DMS114 treated with DMSO at 0.1 percent for 48 hours (cell line): Measurements from ENCODE around the gene IFIH1.

Source experiments
- DNase-seq: peaks from one replicate; lab custom pipeline; 2025; ENCODE audit not compliant: unreplicated experiment; lab: John Stamatoyannopoulos, UW

The IFIH1 gene

DNA sequence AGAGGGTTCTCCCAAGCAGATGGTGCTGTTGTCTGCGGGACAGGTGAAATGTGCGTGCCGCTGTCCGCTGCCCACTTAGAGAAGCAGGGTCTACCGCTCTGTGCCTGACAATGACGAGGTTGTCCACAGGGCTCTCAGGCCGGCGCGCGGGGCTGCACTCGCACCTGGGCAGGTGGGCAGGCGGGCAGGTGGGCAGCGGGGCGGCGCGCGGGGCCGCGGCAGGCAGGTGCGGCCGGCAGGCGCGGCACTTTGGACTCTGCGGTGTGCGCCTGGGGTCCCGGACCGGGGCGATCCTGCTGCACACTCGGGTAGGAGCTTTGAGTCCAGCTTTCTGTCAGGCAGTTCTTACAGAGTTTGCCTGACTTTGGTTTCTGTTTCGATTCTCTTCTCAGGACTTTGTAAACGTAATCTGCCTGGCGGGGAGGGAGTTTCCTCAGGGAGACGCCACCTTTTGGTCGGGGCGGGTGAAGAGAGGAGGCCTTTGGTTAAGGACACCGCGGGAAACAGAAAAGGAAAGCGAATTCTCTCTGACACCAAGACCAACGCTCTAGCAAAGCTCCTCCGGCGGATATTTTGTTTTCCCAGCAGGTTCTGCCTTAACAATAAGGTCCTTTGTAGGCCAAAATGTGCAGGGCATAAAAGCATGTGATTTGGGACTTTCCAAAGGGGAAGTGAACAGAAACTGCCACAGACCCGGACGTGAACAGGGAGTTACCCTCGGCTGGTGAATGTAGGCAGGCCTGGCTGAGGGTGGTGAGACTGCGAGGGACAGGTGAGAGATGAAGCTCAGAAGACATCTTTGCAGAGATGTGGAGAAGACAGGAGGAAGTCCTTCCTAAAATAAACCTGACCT lies at the start of gene IFIH1:
Gene IFIH1, minus strand, starts transcription at position 357 of the 853 bp plus-strand sequence. CDS start 377 bp downstream, outside the sequence.
- DNase-seq, result peak; percentile 16

DNA sequence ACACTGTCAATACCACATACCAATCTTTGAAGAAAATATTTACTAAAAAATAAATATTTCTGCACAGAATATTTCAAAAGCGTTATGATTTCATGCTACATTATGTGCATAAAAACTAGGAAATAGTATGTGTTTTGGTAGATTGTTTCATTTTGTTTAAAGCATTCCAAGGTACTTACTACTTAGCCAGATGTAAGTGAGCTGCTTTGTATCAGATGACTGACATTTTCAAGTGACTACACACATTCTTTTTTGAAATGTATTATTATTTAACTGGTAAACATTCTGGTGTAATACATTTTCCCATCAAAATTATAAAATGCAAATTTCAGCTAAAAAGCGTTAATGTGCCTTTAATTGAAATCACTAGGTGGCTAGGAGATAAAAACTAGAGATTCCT lies 46.9 kb upstream of the IFIH1 start:
- DNase-seq, result no peak

DNA sequence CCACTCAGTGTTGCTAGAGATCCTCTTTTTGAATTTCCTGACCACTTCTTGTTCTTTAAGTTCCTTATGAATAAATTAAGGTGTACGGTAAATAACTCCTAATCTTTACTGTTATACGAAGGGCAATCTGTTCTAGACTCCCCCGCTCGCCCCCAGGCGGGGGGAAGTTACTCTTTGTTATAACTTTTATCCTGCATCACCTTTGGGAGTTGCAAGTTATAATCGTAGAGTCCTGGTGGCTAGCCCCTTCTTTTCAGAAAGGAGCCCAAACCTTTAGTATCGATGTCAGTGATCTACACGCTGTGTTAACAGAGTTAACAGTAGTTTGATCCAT lies 26.1 kb upstream of the IFIH1 start:
- DNase-seq, result no peak

DNA sequence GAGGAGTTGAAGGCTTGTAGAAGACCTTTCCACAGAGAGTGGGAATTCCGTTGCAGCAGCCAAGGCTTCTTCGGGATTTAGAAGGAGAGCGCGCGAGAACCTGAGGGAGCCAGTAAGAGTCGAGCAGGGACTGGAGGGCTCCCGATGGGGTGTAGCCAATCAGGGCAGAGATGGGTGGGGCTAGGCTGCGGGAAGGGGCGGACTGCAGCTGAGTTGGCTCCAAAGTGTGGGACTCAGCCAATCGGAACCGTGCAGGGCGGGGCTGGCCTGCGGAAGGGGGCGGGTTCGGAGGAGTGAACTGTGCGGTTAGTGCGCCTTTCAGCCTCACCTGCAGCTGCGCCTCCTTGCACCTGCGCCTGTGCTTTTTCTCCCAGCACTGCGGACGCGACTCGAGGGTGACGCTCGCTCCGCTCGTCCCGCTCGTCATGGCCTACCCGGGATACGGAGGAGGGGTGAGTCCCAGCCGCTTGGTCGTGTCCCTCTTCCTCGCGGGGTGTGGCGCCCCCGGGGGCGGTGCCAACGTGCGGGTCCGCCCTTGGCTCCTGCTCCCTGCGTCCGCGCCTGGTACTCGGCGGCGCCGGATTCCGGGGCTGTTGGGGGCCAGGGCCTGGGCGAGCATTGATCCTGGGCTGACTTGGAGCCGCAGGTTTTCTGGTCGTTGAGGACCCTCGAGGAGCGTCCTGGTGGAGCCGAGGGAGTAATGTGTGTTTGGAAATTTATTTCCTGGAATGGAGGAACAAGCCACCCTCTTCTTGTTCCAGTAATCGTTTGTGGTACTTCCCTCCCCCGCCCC lies 25.5 kb upstream of the IFIH1 start, which contains the start of gene GCA:
Gene GCA, plus strand, starts transcription at position 309 of the 793 bp plus-strand sequence. Its CDS starts 117 bp downstream, at position 426.
- peak; percentile 86 for DNase-seq

DNA sequence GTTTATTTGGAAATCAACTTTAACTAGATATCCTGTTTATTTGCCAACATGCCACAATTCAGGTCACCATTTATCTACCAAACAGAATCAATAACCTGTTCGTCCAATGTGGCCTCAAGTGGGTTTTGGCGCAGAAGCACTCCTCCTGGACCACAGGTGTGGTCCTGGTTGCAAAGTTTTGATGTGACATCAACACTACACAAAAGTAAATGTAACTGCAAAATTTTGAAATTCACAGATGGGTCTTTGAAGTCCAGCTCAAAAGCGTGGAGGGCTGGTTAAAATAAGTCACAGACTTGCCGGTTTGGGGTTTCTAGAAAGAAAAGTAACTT lies 25.0 kb upstream of the IFIH1 start:
- DNase-seq, result no peak

DNA sequence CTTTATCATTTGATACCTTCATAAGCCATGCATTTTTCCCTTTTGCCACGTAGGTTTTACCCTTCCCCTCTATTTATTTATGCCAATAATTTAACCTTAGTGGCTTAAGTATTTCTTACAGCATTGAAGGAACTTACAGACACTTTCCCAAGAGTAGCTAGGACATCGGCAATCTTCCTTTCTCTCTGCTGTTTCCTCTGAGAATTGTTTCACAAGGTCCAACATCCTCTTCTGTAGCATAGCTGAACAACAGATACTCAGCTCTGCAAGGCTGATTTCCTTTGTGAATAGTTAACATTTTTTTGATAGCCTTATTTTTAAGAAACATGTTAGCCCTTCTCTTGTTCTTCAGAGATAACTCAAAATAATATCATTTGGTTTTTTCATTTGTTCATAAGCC lies 24.4 kb upstream of the IFIH1 start:
- DNase-seq, result no peak

DNA sequence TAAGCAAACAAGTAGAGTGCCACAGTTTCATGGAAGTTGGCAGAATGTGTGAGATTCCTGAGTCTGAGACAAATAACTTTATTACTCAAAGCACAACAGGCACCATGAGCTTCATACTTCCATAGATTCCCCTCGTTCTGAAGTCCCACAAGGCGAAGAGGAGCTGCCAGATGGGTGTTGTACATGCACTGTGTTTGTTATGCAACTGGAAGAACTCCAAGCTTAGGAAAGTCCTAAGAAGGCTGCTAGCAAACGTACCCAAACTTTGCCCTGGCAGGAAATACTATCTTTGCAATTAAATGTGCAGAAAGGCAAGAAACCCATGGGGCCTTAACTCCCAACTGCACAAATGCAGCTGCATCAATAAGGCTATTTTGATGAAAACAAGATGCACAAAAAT lies 23.8 kb upstream of the IFIH1 start:
- no peak for DNase-seq

DNA sequence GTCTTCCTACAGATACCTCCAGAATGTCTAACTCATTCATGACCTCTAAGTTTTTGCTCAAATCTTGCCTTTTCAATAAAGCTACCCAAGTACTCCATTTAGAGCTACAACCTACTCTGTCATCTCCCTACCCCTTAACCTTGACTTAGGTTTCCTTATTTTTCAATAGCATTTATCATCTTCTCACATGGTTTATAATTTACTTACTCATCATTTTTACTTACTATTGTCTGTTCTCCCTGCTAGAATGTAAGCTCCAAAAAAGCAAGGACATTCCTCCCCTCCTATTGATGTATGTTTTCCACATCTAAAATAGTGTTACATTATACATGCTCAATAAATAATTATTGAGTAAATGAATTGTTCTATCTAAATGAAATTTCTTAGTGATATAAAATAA lies 22.3 kb upstream of the IFIH1 start:
- no peak for DNase-seq

DNA sequence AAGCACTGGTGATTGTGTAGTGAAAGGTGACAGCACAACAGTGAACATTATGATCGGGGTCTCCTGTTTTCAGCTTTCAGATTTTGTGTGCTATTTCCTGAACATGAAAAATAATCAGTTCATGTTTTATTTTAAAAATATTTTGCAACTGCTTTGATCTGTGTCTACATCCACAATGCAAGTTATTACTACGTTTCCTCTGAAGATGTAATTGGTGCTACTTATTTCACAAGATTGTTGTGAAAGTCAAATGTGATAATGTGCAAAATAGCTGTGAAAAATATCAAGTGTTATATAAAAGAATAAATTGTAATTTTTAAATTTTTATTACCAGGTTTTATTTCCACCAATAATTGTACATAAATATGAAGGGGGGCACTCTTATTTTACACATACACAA lies 19.4 kb upstream of the IFIH1 start:
- no peak for DNase-seq

DNA sequence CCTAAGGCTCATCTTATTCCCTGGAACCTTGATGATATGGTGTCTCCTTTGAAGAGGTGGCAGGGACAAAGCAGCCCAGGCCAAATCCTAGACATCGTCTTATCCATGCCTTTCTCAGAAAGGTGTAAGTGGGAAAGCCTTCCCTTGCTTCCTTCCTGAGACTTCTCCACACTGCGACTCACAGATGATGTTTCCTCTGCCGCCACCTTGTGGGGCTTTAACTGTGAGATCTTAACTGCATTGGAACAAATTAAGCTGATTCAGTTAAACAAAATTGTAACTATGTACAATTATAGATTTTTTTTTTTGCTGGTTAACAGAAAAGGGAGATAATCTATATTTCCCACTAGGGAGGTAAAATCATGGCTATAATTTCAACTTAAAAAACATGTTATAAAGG lies 15.5 kb upstream of the IFIH1 start:
- DNase-seq, result peak; percentile 12

DNA sequence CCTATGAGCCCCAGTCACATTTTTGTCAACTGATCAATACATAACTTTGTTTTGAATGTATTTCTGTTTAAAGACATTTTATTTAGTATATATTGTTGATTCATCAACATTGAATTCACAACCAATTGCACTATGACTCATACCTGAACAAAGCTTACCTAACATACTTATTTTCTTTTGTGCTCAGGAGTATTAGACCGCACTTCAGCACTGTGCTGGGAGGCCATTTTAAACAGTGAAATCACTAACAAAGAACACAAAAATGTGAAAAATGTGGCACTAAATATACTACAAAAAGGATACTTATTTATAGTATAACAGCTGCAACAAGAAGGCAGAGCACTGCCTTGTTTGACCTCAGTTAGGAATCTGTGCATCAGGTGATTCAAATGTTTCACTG lies 12.4 kb upstream of the IFIH1 start:
- DNase-seq, result no peak

DNA sequence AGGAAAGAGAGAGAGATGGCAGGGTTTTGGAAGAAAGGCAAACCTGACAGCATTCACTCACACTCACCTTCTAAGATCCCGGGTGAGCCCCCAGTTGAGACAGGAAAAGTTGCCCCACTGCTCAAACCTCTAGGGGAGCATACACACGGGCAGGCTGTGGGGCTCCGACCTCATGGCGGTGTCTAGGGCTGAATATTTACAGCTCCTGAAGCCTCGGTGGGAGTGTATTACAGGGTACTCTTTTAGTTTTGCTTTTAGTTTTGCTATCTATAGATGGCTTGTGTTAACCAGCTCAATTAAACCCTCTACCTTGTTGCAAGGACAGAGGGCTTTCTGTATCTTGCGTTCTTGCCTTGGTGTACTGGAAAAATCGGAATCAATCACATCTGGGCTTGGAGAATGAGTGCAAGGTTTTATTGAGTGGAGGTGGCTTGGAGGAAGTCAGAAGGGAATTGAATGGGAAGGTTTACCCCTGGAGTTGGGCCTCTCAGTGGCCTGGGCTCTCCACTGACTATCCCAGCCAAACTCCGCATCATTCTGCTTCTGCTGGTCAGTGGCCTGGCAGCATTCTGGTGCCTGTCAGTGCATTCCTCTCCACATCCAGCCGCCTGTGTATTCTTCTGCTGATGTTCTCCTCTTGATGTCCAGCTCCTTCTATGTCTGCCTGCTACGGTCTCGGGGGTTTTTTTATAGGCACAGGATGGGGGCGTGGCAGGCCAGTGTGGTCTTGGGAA lies 10.1 kb upstream of the IFIH1 start:
- DNase-seq, result no peak

DNA sequence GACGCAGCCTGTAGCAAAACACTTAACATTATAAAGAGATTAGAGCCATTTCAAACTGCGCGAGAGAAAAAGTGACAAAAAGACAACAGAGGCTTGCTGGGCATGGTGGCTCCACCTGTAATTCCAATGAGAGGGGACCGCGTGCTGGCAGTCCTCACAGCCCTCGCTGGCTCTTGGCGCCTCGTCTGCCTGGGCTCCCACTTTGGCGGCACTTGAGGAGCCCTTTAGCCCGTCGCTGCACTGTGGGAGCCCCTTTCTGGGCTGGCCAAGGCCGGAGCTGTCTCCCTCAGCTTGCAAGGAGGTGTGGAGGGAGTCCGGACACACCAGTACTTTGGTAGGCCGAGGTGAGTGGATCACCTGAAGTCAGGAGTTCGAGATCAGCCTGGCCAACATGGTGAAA lies 9.3 kb upstream of the IFIH1 start:
- no peak for DNase-seq

DNA sequence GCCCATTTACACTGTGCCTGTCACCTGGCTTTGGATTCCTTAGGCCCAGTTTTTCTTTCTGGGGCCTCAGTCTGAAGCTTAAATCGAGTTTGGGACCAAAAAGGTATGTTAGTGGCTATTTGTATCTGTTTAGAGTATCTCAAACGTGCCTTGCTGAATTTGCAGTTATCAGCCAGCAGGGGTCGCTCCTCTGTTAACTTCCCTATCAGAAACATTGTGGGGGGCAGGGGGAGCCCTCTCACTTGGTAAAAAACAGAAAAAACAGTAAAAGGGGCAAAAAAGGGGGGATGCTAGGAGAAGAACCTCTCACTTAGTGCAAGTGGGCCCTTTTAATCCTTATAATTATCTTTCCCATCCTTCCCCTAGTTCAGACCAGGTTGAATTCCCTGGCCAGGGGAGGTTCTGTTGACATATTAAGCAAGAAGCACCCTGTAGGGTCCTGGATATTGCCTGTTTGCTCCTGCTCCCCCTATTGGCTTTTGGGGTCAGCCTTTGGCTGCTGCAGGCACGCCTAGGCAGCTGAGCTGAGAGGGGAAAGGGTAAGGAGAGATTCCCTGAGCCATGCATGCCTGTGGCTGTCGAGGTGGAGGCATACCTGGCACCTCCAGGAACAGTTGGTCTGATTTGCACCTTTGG lies 8.8 kb upstream of the IFIH1 start:
- no peak for DNase-seq

DNA sequence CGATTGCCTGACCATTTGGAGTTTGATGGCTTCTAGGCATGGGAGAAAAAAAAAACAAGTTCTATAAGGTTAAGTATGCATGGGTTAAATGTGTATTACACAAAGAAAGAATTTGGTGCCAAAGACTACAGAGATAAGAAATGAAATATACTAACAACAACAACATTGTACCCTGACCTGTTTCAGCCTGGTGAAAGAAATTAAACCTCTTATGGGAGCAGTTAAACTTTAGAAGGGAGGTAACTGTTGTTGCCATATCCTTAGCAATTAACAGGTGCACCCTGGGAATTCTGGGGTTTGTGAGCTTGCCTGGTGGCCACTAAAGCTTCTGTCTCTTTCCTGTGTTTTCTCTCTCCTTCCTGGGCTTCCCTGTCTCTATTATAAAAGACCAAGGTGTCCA lies 6.5 kb upstream of the IFIH1 start:
- DNase-seq, result no peak

DNA sequence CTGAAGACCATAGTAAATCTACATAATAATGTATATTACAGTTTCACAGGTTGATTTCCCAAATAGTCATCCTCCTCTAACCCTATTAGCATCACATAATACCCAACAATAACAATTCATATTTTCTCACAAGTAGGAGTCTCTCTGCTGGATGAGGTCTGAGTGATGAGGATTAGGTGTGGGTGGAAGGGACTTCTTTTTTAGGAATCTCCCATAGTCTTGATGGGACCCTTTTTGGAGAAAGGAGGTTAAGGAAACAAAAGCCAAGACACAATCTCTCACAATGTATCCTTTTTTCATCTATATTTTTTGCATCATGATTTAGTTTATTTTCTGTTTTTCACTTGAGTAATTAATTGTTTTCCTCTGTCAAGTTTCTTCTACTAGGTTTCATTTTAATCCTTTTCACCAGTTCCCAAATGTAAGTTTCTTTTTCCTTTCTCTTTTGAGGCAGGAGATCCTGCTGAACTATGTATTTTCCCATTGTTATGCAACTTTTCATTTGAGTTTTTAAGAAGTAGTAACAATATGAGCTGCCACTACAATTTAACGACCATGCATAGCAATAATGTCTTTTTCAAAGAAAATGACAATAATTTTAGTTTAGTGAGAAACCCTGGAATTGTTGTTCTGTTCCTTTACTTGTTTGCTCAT lies 2.5 kb upstream of the IFIH1 start:
- no peak for DNase-seq

DNA sequence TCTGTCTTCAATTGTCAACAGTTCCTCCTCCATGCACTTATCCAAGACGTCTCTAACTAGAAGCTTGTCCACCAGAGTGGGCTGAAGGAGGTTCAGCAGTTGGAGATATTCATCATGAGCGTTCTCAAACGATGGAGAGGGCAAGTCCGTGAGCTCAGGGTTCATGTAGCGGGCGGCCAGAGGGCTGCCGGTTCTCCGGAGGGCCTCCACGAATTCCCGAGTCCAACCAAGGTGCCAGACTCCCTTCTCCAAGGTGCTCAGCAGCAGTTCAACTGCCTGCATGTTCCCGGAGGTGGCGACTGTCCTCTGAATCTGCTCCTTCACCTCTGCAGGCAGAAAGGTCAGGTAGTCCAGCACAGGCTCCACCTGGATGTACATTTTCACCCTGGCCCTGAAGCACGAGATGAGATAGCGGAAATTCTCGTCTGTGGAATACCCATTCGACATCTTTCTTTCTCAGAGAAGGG lies 590 bp downstream of the IFIH1 start:
- no peak for DNase-seq

DNA sequence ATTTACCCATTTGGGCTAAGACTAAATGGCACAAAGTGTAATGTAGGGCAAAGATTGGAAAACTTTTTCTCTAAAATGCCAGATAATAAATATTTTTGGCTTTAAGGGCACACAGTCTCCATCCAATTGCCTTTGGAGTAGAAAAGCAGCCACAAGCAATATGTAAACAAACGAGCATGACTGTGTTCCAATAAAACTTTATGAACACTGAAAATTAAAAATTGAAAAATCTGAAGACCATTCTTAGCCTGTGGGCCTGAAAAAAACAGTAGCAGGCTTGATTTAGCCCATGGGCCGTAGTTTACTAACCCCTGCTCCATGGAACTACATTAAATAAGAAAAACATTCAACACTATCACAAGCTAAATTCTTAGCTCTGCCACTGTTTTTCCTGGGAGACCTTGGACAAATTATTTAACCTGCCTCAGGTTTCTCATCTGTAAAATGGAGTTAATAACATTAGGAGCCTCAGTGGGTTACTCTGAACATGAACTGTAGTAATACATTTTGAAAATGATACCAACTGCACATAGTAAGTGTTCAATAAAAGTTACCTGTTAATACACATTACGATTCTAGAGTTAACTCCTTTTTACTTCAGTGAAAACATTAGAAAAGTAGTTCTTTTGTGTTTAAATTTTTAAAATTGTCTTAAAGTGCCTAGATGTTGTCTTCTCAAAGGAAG lies 1.3 kb downstream of the IFIH1 start:
- no peak for DNase-seq

DNA sequence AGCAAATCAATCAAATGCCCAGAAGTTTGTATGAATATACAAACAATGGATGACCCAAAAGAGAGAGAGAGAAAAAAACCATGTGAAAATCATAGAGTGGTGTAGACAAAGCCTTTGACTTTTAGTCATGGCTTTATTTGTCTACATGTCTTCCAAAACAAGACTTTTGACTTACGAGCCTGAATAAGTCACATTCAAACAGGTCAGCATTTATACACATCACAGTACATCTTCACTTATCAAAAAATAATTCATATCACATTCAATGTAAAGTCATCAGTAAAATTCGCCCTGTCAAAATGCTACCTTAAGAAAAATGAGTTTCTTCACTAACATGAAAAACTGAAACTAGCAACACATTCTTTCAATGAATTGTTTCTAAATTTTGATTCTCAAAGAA lies 1.9 kb downstream of the IFIH1 start:
- DNase-seq, result no peak

DNA sequence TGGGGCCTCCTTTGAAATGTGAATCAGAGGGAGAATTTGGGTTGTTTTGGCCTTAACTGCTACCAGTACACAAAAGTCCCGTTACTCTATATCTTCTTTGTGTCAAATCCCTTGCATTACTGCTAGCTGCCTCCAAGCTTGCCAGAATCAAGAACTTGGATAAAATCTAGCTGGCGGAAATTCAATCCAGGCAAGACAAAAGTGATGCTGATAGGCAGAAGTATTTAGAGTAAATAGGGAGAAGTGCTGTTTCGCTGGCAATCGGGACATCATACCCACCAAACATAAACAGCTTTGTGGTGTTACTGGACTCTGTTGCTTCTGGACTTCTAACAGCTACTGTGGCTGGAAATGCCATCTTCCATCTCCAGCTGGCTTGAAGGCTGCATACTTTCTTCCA lies 2.5 kb downstream of the IFIH1 start:
- DNase-seq, result no peak
